Chondrocyte (in vitro differentiated cells): ENCODE results near the gene LIMCH1. TPM values are rescaled to one million over a fixed set of nuclear protein-coding genes. Genes with fewer than 3 reads are reported as not detected.

ENCODE experiments used
- DNase-seq: peaks from one replicate; pipeline ENCODE4 v3.0.0; 2021; ENCODE audit warnings: mixed read lengths, low spot score
- H3K27ac Mint-ChIP-seq: one replicate; pipeline ENCODE4 v1.8.0; 2021; ENCODE audit warnings: mild to moderate bottlenecking, moderate library complexity, mixed read lengths; ENCODE audit not compliant: unreplicated experiment
- H3K27me3 Mint-ChIP-seq: 2 replicates; pipeline ENCODE4 v1.8.0; 2021; ENCODE audit warnings: low read depth, mixed read lengths
- H3K36me3 Mint-ChIP-seq: 2 replicates; pipeline ENCODE4 v1.8.0; 2021; ENCODE audit warnings: low read depth, mixed read lengths
- H3K4me1 Mint-ChIP-seq: 2 replicates; pipeline ENCODE4 v1.8.0; 2021; ENCODE audit warnings: low read depth, mild to moderate bottlenecking, mixed read lengths
- H3K4me3 Mint-ChIP-seq: one replicate; pipeline ENCODE4 v1.8.0; 2021; ENCODE audit warnings: mild to moderate bottlenecking, moderate library complexity, mixed read lengths; ENCODE audit not compliant: unreplicated experiment
- H3K9me3 Mint-ChIP-seq: 2 replicates; pipeline ENCODE4 v1.8.0; 2021; ENCODE audit warnings: low read depth, mixed read lengths
- total RNA-seq: library from RNA; stranded (reverse); gene quantifications from 3 replicates; pipeline ENCODE4 v1.2.1, GENCODE V29; 2021
- TF ChIP-seq, protein P1 (sequence below): fragments of 200-600 bp; sonication (generic); IDR thresholded peaks from 2 replicates; pipeline ENCODE4 v1.5.0; 2021; ENCODE audit warnings: antibody characterized with exemption, mild to moderate bottlenecking, moderate library complexity

LIMCH1 gene
- total RNA-seq, 1 donor from 2014 or later = 9.8 TPM

DNA sequence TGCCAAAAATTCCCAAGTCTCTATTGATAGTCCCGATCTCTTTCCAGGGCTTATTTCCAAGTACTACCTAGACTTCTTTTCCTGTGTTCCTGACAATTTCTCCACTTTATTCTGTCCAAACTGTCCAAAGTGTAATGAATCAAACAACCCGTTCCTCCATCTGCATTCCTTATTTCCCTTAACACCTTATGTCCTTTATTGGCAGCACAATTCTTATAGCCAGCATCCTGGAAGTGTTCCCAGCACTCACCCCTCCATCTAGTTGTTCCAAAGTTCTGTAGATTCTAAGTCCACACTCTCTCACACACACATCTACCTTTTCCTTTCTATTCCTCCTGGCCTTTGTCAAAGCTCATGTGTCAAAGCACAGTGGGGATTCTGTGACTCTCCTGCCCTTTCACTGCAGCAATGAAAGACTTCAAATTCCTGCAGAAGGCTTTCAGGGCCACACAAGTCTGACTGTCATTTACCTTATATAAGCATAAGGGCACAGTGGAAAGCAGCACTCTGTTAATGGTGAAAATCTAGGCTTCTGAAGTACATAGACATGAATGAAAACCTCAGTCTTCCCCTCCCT lies 22.1 kb downstream of the LIMCH1 start:
- Mint-ChIP-seq H3K27ac (no peak overlapping the region), H3K27me3 (peaks cover 35% of the 10 kb centered on the region), H3K4me1 (no peaks in the 10 kb centered on the region), H3K4me3 (no peak overlapping the region), H3K9me3 (no peaks in the 10 kb centered on the region), H3K36me3 (peaks cover 2% of the 10 kb centered on the region)
- no peak for DNase-seq
- TF ChIP-seq, protein P1, sequence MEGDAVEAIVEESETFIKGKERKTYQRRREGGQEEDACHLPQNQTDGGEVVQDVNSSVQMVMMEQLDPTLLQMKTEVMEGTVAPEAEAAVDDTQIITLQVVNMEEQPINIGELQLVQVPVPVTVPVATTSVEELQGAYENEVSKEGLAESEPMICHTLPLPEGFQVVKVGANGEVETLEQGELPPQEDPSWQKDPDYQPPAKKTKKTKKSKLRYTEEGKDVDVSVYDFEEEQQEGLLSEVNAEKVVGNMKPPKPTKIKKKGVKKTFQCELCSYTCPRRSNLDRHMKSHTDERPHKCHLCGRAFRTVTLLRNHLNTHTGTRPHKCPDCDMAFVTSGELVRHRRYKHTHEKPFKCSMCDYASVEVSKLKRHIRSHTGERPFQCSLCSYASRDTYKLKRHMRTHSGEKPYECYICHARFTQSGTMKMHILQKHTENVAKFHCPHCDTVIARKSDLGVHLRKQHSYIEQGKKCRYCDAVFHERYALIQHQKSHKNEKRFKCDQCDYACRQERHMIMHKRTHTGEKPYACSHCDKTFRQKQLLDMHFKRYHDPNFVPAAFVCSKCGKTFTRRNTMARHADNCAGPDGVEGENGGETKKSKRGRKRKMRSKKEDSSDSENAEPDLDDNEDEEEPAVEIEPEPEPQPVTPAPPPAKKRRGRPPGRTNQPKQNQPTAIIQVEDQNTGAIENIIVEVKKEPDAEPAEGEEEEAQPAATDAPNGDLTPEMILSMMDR = no peak

DNA sequence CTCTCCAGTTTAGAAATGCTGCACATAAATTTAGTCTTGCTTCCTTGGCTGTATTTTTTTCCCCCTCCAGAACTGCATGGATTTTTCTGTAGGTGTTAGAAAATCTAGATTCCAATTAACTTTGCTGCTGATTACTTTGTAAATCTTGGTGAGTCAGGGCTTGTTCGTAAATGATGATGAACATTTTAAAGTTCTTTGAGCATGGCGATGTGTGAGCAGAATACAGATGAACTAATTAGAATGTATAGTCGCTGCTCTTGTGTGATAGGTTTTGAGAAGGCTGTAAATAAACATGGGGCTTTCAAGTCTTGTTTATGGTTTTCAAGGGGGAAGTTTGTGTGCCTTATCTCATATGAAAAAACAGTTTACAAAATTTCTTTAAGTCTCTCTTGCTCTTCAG lies 23.3 kb downstream of the LIMCH1 start:
- Mint-ChIP-seq H3K27me3 (peaks cover 32% of the 10 kb centered on the region), H3K4me3 (no peak overlapping the region), H3K9me3 (no peaks in the 10 kb centered on the region), H3K4me1 (no peaks in the 10 kb centered on the region), H3K36me3 (peaks cover 2% of the 10 kb centered on the region), H3K27ac (no peak overlapping the region)
- TF ChIP-seq, protein P1 = no peak
- no peak for DNase-seq

GRCh38 chr4:41567186-41567585 lies 29.2 kb downstream of the LIMCH1 start:
- Mint-ChIP-seq H3K9me3 (no peaks in the 10 kb centered on the region), H3K36me3 (no peaks in the 10 kb centered on the region), H3K27ac (no peak overlapping the region), H3K4me3 (no peak overlapping the region), H3K27me3 (peaks cover 4% of the 10 kb centered on the region), H3K4me1 (peaks cover 4% of the 10 kb centered on the region)
- no peak for DNase-seq
- TF ChIP-seq, protein P1 = no peak

DNA sequence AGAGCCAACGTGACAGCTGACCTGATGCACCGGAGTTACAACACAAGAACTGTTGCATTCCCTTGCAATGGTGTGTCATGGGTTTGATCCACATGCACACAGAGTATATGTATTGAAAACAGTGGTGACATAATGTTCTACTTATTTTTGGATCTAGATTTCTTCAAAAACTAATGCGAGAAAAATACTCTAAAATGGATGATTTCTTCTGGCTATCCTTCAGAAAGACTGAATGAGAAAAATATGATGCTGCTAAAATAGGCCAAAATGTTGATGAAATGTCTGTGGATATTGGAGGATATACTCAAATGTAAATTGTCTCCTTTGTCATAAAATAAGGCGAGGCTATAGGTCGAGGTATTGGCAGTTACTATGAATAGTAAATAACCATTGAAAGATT lies 30.4 kb downstream of the LIMCH1 start:
- H3K4me3 Mint-ChIP-seq = no peak overlapping the region
- peaks cover 7% of the 10 kb centered on the region for H3K27me3 Mint-ChIP-seq
- H3K9me3 Mint-ChIP-seq = no peaks in the 10 kb centered on the region
- no peaks in the 10 kb centered on the region for H3K36me3 Mint-ChIP-seq
- TF ChIP-seq, protein P1 = no peak
- DNase-seq = no peak
- peaks cover 11% of the 10 kb centered on the region for H3K4me1 Mint-ChIP-seq
- H3K27ac Mint-ChIP-seq = no peak overlapping the region

DNA sequence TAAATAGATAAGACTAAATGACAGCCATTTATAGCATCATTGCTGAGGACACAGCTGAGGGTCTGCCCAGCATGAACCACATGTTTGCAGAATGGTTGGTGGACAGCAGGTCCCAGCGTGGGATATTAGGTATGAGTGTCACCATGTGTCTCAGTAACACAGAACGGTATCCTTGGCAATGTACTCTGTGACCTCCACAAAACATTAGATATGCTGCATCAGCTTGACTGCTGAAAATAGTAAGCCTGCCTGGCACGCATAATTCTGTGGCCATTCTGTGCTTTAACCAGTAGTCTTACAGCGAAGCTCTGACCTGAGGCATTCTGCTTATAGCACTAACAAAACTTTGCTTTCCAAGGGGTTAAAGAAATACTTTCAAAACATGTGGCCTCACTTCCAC lies 32.0 kb downstream of the LIMCH1 start:
- no peak for DNase-seq
- Mint-ChIP-seq H3K4me3 (no peak overlapping the region), H3K36me3 (no peaks in the 10 kb centered on the region), H3K9me3 (no peaks in the 10 kb centered on the region), H3K27ac (no peak overlapping the region), H3K27me3 (peaks cover 7% of the 10 kb centered on the region), H3K4me1 (peaks cover 18% of the 10 kb centered on the region)
- TF ChIP-seq, protein P1 = no peak
